ENCODE measurements around the gene CCDC51. TPM values are rescaled to one million over a fixed set of nuclear protein-coding genes. Genes with fewer than 3 reads are reported as not detected.

CCDC51 gene
- total and polyA plus RNA-seq, 2 experiments from 2014 or later = 18.6 to 31.4 TPM

DNA sequence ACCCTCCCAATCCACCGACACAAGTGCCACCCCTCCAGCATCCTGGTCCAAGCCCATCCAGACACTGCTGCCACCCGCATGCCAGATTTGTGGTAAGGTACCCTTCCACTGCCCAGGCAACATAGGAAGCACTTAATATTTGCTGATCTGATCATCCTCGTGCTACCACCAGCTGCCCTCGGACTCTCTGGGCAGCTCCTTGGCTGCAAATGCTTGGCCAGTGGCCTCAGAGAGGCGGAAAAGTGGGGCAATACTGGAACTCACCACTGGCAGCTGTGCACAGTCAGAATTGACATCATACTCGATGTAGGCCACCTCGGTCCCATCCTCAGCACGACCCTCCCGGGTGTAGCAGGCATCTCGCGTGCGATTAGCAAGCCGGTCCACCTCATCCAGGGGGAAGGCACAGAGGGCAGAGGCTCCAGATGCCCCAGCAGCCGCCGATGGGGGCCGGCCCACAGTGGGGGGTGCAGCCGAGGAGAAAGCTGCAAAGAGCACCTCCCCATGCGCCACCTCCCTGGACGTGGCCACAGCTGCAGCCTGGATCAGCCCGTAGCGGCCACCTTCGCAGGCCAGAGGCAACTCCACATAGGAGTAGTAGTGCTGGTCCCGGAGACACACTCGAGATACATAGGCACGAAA lies 16.6 kb downstream of the CCDC51 start:
- H3K36me3 ChIP-seq = no peaks in the 10 kb centered on the region
- no peak overlapping the region for H3K27ac ChIP-seq
- TF ChIP-seq, protein P1, sequence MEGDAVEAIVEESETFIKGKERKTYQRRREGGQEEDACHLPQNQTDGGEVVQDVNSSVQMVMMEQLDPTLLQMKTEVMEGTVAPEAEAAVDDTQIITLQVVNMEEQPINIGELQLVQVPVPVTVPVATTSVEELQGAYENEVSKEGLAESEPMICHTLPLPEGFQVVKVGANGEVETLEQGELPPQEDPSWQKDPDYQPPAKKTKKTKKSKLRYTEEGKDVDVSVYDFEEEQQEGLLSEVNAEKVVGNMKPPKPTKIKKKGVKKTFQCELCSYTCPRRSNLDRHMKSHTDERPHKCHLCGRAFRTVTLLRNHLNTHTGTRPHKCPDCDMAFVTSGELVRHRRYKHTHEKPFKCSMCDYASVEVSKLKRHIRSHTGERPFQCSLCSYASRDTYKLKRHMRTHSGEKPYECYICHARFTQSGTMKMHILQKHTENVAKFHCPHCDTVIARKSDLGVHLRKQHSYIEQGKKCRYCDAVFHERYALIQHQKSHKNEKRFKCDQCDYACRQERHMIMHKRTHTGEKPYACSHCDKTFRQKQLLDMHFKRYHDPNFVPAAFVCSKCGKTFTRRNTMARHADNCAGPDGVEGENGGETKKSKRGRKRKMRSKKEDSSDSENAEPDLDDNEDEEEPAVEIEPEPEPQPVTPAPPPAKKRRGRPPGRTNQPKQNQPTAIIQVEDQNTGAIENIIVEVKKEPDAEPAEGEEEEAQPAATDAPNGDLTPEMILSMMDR (IDR thresholded peaks at IDR 0.05; ENCODE audit: low read depth, low read length) = no peak
- no peak for DNase-seq (ENCODE audit: low read depth in 1 of 2, low spot score in 1 of 2)
- peaks cover 30% of the 10 kb centered on the region for H3K4me1 ChIP-seq (ENCODE audit: low read depth)
- H3K4me3 ChIP-seq = no peak overlapping the region
- no peaks in the 10 kb centered on the region for H3K9me3 ChIP-seq (ENCODE audit: low read depth)
- H3K27me3 ChIP-seq = no peaks in the 10 kb centered on the region

DNA sequence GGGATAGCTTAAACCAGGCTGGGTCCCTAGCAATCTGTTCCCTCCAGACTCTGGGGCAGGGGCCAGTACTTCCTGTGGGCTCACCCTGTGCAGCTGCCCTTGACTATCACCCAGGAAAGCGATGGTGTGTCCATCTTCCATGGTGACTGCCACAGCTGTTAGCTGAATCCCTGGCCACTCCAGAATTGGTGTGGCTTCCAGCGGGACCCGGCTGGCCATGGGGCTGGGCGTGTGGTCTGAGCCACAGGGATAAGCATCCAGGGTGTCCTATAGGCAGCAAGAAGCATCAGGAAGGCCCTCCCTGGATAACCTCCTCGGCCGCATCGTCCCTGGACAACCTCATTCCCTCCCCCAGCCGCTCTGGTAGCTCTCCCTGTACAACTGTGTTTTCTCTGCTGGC lies 17.2 kb downstream of the CCDC51 start:
- H3K4me3 ChIP-seq = no peak overlapping the region
- no peak overlapping the region for H3K27ac ChIP-seq
- DNase-seq (ENCODE audit: low read depth in 1 of 2, low spot score in 1 of 2) = no peak
- H3K36me3 ChIP-seq = no peaks in the 10 kb centered on the region
- TF ChIP-seq, protein P1 (IDR thresholded peaks at IDR 0.05; ENCODE audit: low read depth, low read length) = no peak
- no peaks in the 10 kb centered on the region for H3K27me3 ChIP-seq
- peaks cover 30% of the 10 kb centered on the region for H3K4me1 ChIP-seq (ENCODE audit: low read depth)
- H3K9me3 ChIP-seq (ENCODE audit: low read depth) = no peaks in the 10 kb centered on the region

DNA sequence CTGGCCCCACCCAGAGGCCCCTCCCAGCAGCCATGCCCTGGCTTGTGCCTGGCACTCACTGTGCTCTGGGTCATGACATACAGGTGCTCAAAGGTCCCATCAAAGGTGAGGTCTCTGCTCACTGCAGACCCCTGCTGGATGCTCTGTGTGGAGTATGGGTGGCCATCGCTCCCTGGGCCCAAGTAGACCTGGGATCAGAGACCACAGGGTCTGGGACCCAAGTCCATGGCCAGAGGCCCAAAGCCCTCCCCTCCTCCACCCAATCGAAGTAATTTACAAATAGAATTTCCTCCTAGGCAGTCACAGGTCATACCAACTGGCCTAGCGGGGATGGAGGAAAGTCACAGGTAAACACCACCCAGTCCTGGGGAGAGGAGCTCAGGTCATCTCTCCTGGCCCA lies 17.6 kb downstream of the CCDC51 start:
- Histone ChIP-seq H3K36me3 (no peaks in the 10 kb centered on the region), H3K4me1 (ENCODE audit: low read depth) (peaks cover 26% of the 10 kb centered on the region)

DNA sequence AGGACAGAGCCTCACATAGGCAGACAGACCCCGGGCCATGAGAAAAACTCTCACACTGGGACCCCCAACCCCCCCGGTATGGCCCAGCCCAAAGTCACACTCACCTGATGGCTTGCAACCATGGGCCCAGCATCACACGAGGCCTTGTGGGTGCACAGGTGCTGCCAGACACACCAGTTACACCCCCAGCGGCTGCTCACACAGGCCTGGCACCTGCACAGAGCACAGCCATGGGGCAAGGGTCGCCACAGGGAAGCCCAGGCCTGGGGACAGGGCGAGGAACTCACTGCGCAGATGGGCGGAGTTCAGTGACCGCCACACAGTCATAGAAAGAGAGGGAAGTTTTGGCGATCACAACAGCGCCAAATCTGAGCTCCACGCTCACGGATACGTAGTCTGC lies 19.4 kb downstream of the CCDC51 start:
- TF ChIP-seq, protein P1 (IDR thresholded peaks at IDR 0.05; ENCODE audit: low read depth, low read length) = no peak
- H3K27me3 ChIP-seq = no peaks in the 10 kb centered on the region
- no peak overlapping the region for H3K4me3 ChIP-seq
- no peaks in the 10 kb centered on the region for H3K9me3 ChIP-seq (ENCODE audit: low read depth)
- peaks cover 3% of the 10 kb centered on the region for H3K36me3 ChIP-seq
- no peak overlapping the region for H3K27ac ChIP-seq
- peaks cover 8% of the 10 kb centered on the region for H3K4me1 ChIP-seq (ENCODE audit: low read depth)
- DNase-seq (ENCODE audit: low read depth in 1 of 2, low spot score in 1 of 2) = no peak

More for the DNA sequence above, 17.6 kb downstream of the CCDC51 start:
- no peaks in the 10 kb centered on the region for H3K27me3 ChIP-seq
- no peaks in the 10 kb centered on the region for H3K9me3 ChIP-seq (ENCODE audit: low read depth)
- no peak overlapping the region for H3K4me3 ChIP-seq
- TF ChIP-seq, protein P1 (IDR thresholded peaks at IDR 0.05; ENCODE audit: low read depth, low read length) = no peak
- no peak overlapping the region for H3K27ac ChIP-seq
- DNase-seq (ENCODE audit: low read depth in 1 of 2, low spot score in 1 of 2) = no peak

- peaks cover 9% of the 10 kb centered on the region for H3K36me3 ChIP-seq
- H3K27ac ChIP-seq = no peak overlapping the region
- no peak for DNase-seq (ENCODE audit: low read depth in 1 of 2, low spot score in 1 of 2)
- no peak overlapping the region for H3K4me3 ChIP-seq
- no peaks in the 10 kb centered on the region for H3K9me3 ChIP-seq (ENCODE audit: low read depth)
- no peaks in the 10 kb centered on the region for H3K4me1 ChIP-seq (ENCODE audit: low read depth)
- no peaks in the 10 kb centered on the region for H3K27me3 ChIP-seq
- TF ChIP-seq, protein P1 (IDR thresholded peaks at IDR 0.05; ENCODE audit: low read depth, low read length) = no peak
Measured at GRCh38 chr3:48419597-48419996, 20.3 kb downstream of the CCDC51 start.
